ENCODE data around the gene FARS2.
A peak's percentile ranks its signal among the peaks of the same experiment; 100 is the strongest.

FARS2 gene

DNA sequence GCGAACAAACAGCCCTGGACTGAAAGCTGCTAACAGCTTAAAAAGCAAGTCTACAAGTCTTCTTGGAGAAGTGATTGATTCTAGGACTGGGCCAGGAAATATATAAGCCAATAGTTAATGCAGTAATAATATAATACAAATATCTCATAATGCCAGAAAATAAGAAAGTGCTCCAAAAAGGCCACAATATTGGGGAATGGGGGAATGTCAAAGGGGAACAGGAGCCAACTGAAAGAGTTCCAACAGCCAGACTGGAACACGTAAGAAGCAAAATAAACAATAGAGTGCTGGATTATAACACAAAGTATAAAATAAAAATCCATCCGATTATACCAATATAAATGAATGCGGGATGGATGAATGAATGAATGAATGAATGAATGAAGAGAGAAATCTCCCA lies 449.6 kb downstream of the FARS2 start:
- Histone ChIP-seq H3K4me3 (replicated peaks; ENCODE audit: low read depth, low read length) (no peak overlapping the region), H3K36me3 (ENCODE audit: control insufficient read depth, insufficient read depth, low read length) (no peaks in the 10 kb centered on the region; the same call in 1 of the 2 replicates), H3K27me3 (replicated peaks; ENCODE audit: control insufficient read depth, insufficient read depth, low read length) (no peaks in the 10 kb centered on the region)
- no peak for TF ChIP-seq CTCF (IDR thresholded peaks at IDR 0.05; ENCODE audit: insufficient read depth, low read length, poor library complexity, severe bottlenecking)
- DNase-seq (ENCODE audit: extremely low read depth, insufficient read length), result no peak

- TF ChIP-seq CTCF (IDR thresholded peaks at IDR 0.05; ENCODE audit: insufficient read depth, low read length, poor library complexity, severe bottlenecking), result no peak
- Histone ChIP-seq H3K4me3 (replicated peaks; ENCODE audit: low read depth, low read length) (no peak overlapping the region), H3K27me3 (replicated peaks; ENCODE audit: control insufficient read depth, insufficient read depth, low read length) (no peaks in the 10 kb centered on the region), H3K36me3 (ENCODE audit: control insufficient read depth, insufficient read depth, low read length) (no peaks in the 10 kb centered on the region; the same call in 1 of the 2 replicates)
- no peak for DNase-seq (ENCODE audit: extremely low read depth, insufficient read length)
Measured at GRCh38 chr6:5712349-5713215, 451.3 kb downstream of the FARS2 start.

DNA sequence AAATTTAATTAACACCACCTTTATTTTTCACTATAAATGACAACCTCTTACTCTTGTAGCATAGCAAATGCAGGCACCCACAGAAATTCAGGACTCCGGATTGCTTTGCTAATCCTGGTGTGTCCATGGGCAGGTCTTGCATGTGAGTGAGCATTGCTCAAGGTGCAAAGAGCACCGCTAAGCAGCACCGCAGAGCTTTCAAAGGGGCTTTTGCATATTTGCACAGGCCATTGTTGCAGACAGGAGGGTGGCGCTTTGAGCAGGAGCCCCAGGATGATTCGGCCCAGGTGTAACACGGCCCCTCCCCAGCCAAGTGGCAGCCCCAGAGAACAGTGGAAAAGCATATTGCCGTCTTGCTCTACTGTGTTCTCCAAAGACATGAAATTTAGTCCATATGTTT lies 452.2 kb downstream of the FARS2 start:
- no peaks in the 10 kb centered on the region for H3K27me3 ChIP-seq (replicated peaks; ENCODE audit: control insufficient read depth, insufficient read depth, low read length)
- H3K36me3 ChIP-seq (ENCODE audit: control insufficient read depth, insufficient read depth, low read length), result no peaks in the 10 kb centered on the region
- no peak overlapping the region for H3K4me3 ChIP-seq (replicated peaks; ENCODE audit: low read depth, low read length)
- no peak for TF ChIP-seq CTCF (IDR thresholded peaks at IDR 0.05; ENCODE audit: insufficient read depth, low read length, poor library complexity, severe bottlenecking)
- DNase-seq (ENCODE audit: extremely low read depth, insufficient read length), result no peak

DNA sequence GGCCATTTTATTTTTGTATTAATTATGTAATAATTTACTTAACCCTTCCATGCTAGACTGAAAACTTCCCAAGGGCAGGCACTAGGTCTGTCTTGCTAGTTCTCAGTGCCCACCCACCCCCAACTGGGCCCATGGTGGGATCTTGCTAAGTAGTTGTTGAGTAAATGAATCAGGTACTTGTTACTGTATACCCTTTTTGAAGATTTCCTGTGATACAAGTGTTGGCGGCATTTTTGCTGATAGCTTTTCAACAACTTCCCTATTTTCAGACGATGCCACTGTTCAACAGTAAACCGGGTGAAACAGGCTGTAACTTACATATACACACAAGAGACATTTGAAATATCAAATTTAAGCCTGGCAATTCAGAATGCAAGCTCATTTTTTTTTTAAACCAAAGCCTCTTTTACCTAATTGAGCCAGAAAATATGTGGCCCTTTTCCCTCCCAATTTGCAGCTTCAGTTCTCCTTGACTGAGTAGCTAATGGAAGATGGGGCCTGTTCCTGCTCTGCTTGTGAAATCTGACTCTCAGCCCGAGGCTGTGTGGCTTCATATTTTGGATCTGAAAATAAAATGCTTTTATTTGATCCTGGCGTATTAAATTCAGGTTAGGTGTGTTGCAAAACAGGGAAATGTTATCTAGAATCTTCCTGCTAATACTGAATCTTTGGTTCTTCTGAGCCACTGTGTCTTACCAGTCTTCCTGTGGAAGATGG lies 457.1 kb downstream of the FARS2 start:
- Histone ChIP-seq H3K36me3 (ENCODE audit: control insufficient read depth, insufficient read depth, low read length) (no peaks in the 10 kb centered on the region), H3K27me3 (replicated peaks; ENCODE audit: control insufficient read depth, insufficient read depth, low read length) (no peaks in the 10 kb centered on the region), H3K4me3 (replicated peaks; ENCODE audit: low read depth, low read length) (no peak overlapping the region)
- no peak for DNase-seq (ENCODE audit: extremely low read depth, insufficient read length)
- TF ChIP-seq CTCF (IDR thresholded peaks at IDR 0.05; ENCODE audit: insufficient read depth, low read length, poor library complexity, severe bottlenecking), result no peak

GRCh38 chr6:5723841-5724691 lies 462.8 kb downstream of the FARS2 start:
- Histone ChIP-seq H3K36me3 (ENCODE audit: control insufficient read depth, insufficient read depth, low read length) (no peaks in the 10 kb centered on the region), H3K27me3 (replicated peaks; ENCODE audit: control insufficient read depth, insufficient read depth, low read length) (no peaks in the 10 kb centered on the region), H3K4me3 (replicated peaks; ENCODE audit: low read depth, low read length) (peak overlapping the region; percentile 60)
- DNase-seq (ENCODE audit: extremely low read depth, insufficient read length), result peak; percentile 84
- peak; percentile 25 for TF ChIP-seq CTCF (IDR thresholded peaks at IDR 0.05; ENCODE audit: insufficient read depth, low read length, poor library complexity, severe bottlenecking)
